Skeletal muscle satellite cell (primary cell): ENCODE data around the gene CUL3.
"Not testable (repeated sequence)": the region's sequence is repeated elsewhere in the genome, so short reads cannot be mapped to it uniquely, and the experiment has no call there.

Experiments used
- H3K27me3 ChIP-seq: 2 replicates; pipeline ENCODE4 v1.7.0; 2013; ENCODE audit warnings: low read length; ENCODE audit not compliant: control insufficient read depth, insufficient read depth
- H3K36me3 ChIP-seq: 2 replicates; pipeline ENCODE4 v1.7.0; 2013; ENCODE audit warnings: mild to moderate bottlenecking, control low read depth, low read length; ENCODE audit not compliant: insufficient read depth
- H3K4me1 ChIP-seq: 2 replicates; pipeline ENCODE4 v1.7.0; 2013; ENCODE audit warnings: low read length; ENCODE audit not compliant: control insufficient read depth, insufficient read depth
- H3K4me2 ChIP-seq: 2 replicates; pipeline ENCODE4 v1.7.0; 2013; ENCODE audit warnings: mild to moderate bottlenecking, low read length
- H3K4me3 ChIP-seq: 2 replicates; pipeline ENCODE4 v1.7.0; 2013; ENCODE audit warnings: low read length
- H3K9ac ChIP-seq: 2 replicates; pipeline ENCODE4 v1.7.0; 2013; ENCODE audit warnings: mild to moderate bottlenecking, low read depth, low read length, moderate library complexity
- H3K9me3 ChIP-seq: replicated peaks from 2 replicates; pipeline ENCODE4 v1.7.0; 2013; ENCODE audit warnings: mild to moderate bottlenecking, control low read depth, low read length

Gene CUL3

DNA sequence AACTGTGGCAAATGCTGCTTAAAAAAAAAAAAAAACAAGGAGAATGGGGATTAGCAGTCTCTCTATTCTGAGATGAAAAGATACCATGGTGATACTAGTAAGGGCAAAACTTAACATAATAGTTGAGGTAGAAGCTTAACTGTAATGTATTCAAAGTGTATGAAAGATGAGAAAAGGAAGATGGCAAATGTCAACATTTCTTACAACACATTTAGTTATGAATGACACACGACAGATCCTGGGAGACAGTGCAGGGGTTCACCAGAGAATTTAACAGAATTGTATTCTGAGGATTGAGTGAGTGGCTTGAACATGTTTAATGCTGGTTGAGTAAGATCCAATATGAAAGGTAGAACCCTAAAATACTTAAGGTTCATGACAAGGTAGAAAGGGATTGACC lies 52.7 kb downstream of the CUL3 start:
- Histone ChIP-seq H3K4me3 (no peak overlapping the region), H3K27me3 (no peaks in the 10 kb centered on the region), H3K4me1 (no peaks in the 10 kb centered on the region), H3K9me3 (no peaks in the 10 kb centered on the region), H3K4me2 (no peak overlapping the region), H3K36me3 (peaks cover 15% of the 10 kb centered on the region), H3K9ac (no peak overlapping the region)

DNA sequence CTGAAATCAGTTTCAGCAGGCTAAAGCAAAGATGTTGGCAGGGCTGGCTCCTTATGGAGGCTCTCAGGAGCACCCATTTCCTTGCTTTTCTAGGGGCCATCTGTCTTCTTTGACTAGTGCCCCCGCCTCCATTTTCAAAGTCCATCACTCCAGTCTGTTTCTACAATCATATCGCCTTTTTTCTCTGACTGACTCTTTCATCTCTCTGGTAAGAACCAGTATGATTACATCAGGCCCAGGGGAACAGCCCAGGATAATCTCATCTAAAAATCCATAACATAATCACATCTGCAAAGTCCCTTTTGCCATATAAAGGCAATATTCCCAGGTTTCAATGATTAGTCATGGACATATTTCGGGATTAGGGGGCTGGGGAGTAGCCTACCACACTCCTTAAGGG lies 57.0 kb downstream of the CUL3 start:
- Histone ChIP-seq H3K36me3 (peaks cover 10% of the 10 kb centered on the region), H3K4me1 (peaks cover 15% of the 10 kb centered on the region), H3K4me3 (no peak overlapping the region), H3K4me2 (no peak overlapping the region), H3K9me3 (no peaks in the 10 kb centered on the region), H3K27me3 (no peaks in the 10 kb centered on the region), H3K9ac (no peak overlapping the region)

DNA sequence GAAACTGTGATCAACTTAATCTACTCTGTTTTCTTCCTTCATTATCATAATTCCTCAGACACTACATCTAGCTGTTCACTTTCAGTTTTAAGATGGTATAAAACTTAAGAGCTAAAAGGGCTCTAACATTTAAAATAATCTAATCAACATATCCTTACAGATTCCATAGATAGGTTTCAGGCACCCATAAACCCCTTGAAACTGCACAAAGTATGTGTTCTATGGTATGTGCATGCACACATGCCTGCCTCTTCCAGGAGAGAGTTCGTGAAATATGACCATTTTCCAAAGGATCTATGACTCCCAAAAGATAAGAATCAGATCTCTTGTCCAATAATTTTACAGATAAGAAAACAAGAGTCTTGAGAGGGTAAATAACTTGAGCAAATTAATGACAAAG lies 59.4 kb downstream of the CUL3 start:
- Histone ChIP-seq H3K4me2 (no peak overlapping the region), H3K27me3 (no peaks in the 10 kb centered on the region)

DNA sequence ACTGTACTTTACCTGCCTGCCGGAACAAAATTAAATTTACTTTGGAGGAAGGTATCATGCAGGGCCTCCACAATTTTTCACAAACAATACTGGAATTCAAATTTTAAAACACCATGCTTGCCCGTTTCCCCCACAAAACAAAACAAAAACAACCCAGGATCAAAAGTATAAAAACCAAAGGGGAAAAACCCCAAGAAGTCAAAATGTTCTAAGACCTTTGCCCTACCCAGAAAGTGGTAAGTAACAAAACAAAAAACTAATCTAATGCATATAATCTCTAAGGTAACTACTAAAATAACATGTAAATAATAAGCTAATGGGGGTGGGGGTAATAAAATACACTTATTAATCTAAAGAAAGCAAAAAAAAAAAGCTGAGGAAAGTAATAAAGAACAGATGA lies 60.5 kb downstream of the CUL3 start:
- Histone ChIP-seq H3K4me1 (peaks cover 30% of the 10 kb centered on the region), H3K27me3 (no peaks in the 10 kb centered on the region), H3K4me2 (no peak overlapping the region), H3K4me3 (no peak overlapping the region), H3K9ac (no peak overlapping the region), H3K9me3 (no peaks in the 10 kb centered on the region), H3K36me3 (peaks cover 2% of the 10 kb centered on the region)

More for the DNA sequence above, 59.4 kb downstream of the CUL3 start:
- Histone ChIP-seq H3K9me3 (no peaks in the 10 kb centered on the region), H3K36me3 (peaks cover 3% of the 10 kb centered on the region), H3K4me1 (peaks cover 18% of the 10 kb centered on the region), H3K9ac (no peak overlapping the region), H3K4me3 (no peak overlapping the region)

DNA sequence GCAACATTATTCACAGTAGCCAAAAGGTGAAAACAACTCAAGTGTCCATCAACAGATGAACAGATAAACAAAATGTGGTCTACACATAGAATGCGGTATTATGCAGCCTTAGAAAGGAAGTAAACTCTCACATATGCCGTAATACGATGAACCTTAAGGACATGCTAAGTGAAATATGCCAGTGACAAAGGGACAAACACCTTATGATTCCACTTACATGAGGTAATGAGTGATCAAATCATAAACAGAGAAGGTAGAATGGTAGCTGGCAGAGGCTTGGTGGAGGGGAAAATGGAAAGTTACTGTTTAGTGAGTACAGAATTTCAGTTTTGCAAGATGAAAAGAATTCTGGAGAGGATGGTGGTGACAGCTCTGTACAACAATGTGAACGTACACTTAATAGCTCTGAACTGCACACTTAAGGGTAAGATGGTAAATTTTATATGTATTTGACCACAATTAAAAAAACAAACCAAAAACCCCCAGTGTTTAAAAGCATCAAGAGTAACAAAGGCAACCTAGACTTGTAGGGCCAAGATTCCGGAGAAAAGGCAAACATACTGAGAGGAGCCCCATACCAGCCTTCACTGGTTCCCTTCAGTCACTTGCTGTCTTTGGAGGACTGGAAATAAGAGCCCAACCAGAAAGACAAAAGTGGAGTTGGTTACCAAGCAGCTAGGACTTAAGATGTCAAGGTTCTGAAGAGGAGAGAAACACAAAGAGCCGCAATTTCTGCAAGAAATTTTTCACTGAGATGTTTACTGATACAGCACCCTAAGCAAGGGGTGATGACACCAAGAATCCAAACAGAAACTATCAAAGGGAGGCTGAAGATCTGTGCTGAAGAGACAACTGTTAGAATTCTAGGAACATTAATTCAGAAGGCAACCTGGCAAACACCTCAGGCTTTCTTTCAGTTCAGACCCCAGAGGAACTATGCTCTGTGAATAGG lies 61.3 kb downstream of the CUL3 start:
- no peak overlapping the region for H3K4me3 ChIP-seq
- H3K4me1 ChIP-seq, result peaks cover 37% of the 10 kb centered on the region

DNA sequence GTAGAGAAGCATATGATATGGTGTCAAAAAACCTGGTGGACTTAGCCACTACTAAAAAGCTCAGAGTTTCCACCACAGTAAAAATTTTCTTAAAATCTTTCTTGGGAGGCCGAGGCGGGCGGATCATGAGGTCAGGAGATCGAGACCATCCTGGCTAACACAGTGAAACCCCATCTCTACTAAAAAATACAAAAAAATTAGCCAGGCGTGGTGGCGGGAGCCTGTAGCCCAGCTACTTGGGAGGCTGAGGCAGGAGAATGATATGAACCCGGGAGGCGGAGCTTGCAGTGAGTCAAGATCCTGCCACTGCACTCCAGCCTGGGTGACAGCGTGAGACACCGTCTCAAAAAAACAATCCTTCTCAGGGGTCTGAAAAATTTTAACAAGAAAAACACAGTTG lies 62.7 kb downstream of the CUL3 start:
- not testable (repeated sequence) for H3K27me3 ChIP-seq, H3K4me2 ChIP-seq, H3K4me3 ChIP-seq, H3K9me3 ChIP-seq, H3K9ac ChIP-seq, H3K36me3 ChIP-seq
- peaks cover 47% of the 10 kb centered on the region for H3K4me1 ChIP-seq

More for the DNA sequence above, 61.3 kb downstream of the CUL3 start:
- H3K4me2 ChIP-seq, result no peak overlapping the region
- no peak overlapping the region for H3K9ac ChIP-seq
- H3K36me3 ChIP-seq, result no peaks in the 10 kb centered on the region
- H3K9me3 ChIP-seq, result no peaks in the 10 kb centered on the region
- H3K27me3 ChIP-seq, result no peaks in the 10 kb centered on the region

DNA sequence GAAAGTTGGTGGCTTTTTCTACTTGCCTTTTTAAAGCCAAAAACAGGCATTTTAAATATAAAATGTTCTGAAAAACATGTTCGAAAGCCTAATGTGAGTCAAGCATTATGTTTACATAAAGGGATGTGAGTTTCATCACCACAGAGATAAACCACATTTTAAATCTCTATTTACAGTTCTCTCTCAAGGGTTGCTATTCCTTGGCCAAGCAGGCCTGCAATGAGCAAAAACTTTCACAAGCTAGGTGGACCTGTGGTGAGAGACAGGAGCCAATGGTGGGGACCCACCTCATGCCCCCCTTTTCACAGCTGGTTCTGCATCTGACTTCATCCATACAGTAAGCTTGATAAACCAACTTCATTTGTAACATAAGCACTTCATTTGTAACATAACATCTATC lies 65.1 kb downstream of the CUL3 start:
- no peaks in the 10 kb centered on the region for H3K27me3 ChIP-seq
- H3K9ac ChIP-seq, result peak overlapping the region; percentile 55
- H3K9me3 ChIP-seq, result no peaks in the 10 kb centered on the region
- H3K36me3 ChIP-seq, result no peaks in the 10 kb centered on the region
- peak overlapping the region; percentile 61 for H3K4me2 ChIP-seq
- H3K4me3 ChIP-seq, result no peak overlapping the region
- H3K4me1 ChIP-seq, result peaks cover 45% of the 10 kb centered on the region

DNA sequence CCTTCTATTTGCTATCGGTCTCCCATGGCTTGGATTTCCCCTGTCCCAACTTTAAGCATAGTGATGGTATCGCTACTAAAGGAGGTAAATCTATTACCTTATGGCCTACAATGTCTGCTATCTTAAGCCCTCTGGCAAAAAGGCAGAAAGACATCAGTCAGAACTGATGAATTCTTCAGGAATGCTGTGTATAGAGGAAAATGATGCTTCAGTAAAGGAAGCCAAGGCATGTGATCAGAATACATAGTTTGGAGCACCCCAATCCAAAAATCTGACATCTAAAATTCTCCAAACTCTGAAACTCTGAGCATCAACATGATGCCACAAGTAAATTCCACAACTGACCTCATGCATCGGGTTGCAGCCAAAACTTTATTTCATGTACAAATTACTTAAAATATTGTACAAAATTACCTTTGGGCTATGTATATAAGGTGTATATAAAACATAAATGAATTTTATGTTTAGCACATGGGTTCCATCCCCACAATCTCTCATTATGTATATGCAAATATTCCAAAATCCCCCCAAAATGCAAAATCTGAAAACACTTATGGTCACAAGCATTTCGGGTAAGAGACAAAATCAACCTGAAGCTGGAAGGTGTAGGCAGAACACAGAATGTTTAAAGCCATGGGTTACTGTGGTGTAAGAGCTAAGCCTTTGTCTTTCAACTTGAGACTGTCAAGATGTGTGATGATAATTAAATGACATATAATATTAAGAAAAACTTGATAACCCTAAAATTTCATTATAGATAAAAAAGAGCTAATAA lies 66.2 kb downstream of the CUL3 start:
- H3K9ac ChIP-seq, result peak overlapping the region; percentile 55
- H3K4me3 ChIP-seq, result no peak overlapping the region
- H3K9me3 ChIP-seq, result no peaks in the 10 kb centered on the region
- H3K36me3 ChIP-seq, result no peaks in the 10 kb centered on the region
- H3K4me1 ChIP-seq, result peaks cover 47% of the 10 kb centered on the region
- peak overlapping the region; percentile 61 for H3K4me2 ChIP-seq
- H3K27me3 ChIP-seq, result no peaks in the 10 kb centered on the region

DNA sequence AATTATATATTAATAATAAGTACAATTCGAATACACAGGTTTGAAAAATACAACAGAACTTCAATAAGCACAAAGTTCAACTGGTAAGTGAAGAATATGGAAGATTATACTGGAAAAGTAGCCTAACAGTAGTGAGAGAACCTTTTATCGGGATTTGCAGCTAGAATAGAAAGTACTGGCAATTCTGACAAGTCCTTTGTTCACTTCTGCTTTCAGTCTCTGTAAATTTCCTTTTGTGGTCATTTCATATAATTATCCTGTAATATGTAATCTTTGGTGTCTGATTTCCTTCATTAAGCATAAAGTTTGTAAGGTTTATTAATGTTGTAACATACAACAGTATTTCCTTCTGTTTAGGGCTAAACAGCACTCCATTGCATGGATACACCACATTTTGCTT lies 67.2 kb downstream of the CUL3 start:
- peaks cover 43% of the 10 kb centered on the region for H3K4me1 ChIP-seq

DNA sequence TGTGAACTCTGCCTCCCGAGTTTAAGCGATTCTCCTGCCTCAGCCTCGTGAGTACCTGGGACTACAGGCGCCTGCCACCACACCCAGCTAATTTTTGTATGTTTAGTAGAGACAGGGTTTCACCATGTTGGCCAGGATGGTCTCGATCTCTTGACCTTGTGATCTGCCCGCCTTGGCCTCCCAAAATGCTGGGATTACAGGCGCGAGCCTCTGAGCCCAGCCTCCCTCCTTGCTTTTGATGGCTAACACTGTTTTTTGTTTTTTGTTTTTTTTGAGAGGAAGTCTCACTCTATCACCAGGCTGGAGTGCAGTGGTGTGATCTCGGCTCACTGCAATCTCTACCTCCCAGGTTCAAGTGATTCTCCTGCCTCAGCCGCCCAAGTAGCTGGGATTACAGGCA lies 68.8 kb downstream of the CUL3 start:
- not testable (repeated sequence) for H3K36me3 ChIP-seq, H3K4me2 ChIP-seq, H3K9ac ChIP-seq, H3K27me3 ChIP-seq, H3K4me3 ChIP-seq, H3K9me3 ChIP-seq
- peaks cover 43% of the 10 kb centered on the region for H3K4me1 ChIP-seq

More for the DNA sequence above, 67.2 kb downstream of the CUL3 start:
- Histone ChIP-seq H3K4me2 (no peak overlapping the region), H3K4me3 (no peak overlapping the region), H3K9ac (no peak overlapping the region), H3K27me3 (no peaks in the 10 kb centered on the region), H3K9me3 (no peaks in the 10 kb centered on the region), H3K36me3 (peaks cover 4% of the 10 kb centered on the region)

DNA sequence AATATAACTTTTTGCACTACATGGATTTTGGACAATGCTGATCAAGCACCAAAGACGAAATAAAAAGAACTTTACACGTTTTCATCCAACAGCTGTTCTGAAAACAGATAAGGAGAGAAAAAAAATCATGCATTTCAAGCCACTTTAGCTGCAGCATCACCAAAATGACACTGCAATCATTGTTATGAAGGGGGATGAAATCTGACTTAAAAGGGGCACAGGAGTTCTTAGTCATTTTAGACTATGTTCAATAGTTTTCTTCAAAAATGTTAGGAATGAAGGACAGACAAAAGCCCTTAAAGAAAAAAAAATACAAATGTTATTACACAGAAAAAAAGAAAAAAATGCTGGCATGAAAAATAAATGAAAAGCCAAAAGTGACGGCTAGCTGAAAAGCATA lies 71.2 kb downstream of the CUL3 start:
- Histone ChIP-seq H3K9me3 (no peaks in the 10 kb centered on the region), H3K9ac (no peak overlapping the region), H3K4me1 (peaks cover 22% of the 10 kb centered on the region), H3K4me2 (peak overlapping the region; percentile 38), H3K36me3 (peaks cover 14% of the 10 kb centered on the region), H3K27me3 (no peaks in the 10 kb centered on the region), H3K4me3 (no peak overlapping the region)
